Renal cortical epithelial cell (primary cell): ENCODE measurements around the gene HAO1. TPM values are rescaled to one million over a fixed set of nuclear protein-coding genes. Genes with fewer than 3 reads are reported as not detected.
A peak's percentile ranks its signal among the peaks of the same experiment; 100 is the strongest.
"Not testable (repeated sequence)": the region's sequence is repeated elsewhere in the genome, so short reads cannot be mapped to it uniquely, and the experiment has no call there.

Experiments
- DNase-seq: peaks from one replicate; pipeline ENCODE4 v3.0.0-alpha.2; 2011; ENCODE audit warnings: low read depth
- total RNA-seq: library from RNA; depleted of rRNA; stranded (reverse); fragments of >200 nt; gene quantifications from 2 replicates; pipeline ENCODE4 v1.2.3, GENCODE V29; 2014

Gene HAO1
- total RNA-seq, 1 donor from 2014 or later, result 0.05 TPM

GRCh38 chr20:7855545-7855944, 84.7 kb downstream of the HAO1 start:
- DNase-seq, result peak; percentile 51

DNA sequence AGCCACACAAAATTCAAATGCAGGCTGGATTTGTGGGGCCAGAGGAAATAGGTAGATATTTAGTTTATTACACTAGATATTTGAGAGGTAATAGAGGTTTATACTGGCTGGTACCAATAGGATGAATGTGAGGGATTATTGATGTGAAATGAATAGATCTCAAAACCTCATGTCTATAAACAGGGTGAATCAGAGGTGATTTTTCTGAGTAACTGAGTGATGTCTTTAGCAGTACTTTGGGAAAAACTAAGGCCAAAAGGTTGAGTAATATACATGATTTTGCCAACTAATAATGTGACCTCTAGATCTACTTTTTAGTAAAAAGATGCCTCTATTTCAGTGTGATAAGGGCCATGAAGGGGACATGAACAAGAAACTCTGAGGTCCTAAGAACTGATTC, 86.8 kb downstream of the HAO1 start:
- DNase-seq, result no peak

DNA sequence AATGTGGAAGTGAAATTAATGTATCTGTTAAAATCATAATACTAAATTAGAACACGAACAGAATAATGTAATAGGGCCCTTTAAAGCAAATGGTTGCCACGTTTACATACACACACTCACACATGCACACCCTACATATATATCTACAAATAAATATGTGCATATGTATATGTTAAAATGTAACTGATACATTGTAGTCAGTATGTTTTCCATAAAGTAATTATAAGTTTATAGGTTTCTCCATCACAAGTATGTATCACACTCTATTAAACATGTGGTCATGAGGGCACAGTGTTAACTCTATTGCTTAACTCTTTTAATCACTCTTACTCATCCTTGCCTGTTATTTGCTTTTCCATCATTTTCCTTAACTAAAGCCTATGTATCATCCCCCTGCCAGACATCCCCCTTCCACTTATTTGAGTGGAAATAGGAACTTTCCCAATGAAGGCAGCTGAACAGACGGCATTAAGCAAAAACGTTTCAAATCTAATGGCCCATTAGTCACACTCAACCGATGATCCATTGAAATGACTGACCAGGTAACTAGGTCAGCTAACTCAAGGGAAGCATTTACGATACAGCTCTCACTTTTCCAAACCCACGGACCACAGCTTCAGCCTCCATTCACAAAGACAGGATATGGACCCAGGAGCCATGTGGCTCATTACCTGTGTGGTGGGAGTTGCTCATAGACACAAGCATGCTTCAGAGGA, 89.3 kb downstream of the HAO1 start:
- DNase-seq, result peak; percentile 99

GRCh38 chr20:7849675-7850074, 90.6 kb downstream of the HAO1 start:
- DNase-seq, result no peak

DNA sequence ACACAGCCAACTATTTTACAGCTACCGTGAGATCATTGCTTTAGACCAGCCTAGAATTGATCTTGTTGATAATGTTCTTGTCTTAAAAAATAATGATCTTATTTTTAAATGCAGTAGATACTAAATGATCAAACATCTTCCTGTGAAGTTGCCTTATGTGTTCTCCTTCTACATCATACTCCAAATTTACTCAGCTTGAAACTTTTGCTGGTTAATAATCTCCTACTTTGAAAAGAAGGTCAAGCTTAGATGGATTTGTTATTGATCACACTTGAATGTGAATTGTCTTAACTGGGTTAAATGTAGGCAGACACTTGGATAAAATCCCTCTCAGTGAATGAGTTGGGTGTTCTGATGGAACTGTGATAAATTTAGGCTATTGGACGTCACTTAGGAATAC, 91.9 kb downstream of the HAO1 start:
- DNase-seq, result peak; percentile 30

- DNase-seq, result peak; percentile 84
Observed at GRCh38 chr20:7843613-7844012, 96.6 kb downstream of the HAO1 start.

DNA sequence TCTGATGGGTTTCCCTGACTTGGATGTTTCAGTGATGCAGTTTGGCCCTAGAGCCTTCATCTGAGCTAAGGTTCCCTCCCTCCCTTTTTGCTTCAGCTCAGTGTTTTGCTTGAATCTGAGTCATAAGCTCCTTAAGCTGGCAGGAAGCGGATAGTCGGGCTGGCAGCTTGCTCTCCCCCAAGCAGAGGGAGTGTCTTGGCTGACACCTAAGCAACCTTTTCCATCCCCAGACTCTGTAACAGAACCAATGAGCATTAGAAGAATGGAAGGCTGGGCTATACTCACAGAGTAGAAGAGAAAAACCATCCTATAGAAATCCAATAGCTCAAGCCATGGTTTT, 98.3 kb downstream of the HAO1 start:
- peak; percentile 97 for DNase-seq

DNA sequence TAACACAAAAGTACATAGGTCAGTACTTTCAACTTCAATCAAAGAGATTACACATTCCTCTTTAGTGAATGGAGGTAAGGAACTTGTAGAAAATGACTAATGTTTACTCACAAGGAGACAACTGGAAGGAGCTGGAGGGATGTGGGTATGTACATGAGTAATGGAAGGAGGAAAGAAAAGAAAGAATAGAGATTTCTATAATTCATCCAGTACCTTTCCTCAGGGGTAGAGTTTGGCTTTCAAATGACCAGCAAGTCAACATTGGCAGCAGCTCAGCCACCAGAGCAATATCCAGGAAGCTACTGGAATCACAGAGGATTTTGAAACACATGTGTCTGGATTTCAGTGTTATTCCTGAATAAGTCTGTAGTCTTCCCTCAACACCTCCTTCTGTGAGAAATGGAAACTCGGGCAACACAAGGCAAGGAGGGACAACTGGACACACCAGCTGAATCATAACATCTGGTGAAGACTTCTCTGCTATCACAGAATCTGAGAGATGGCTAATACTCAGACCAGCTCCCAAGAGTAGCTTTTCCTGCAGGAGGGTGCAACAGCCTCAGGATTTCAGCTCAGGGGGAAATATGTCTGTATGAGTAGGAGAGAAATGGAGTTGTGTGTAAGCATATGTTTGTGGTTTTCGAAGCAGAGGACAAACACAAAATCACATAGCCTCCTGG, 98.8 kb downstream of the HAO1 start:
- DNase-seq, result peak; percentile 96

GRCh38 chr20:7836076-7836475, 104.2 kb downstream of the HAO1 start:
- no peak for DNase-seq

DNA sequence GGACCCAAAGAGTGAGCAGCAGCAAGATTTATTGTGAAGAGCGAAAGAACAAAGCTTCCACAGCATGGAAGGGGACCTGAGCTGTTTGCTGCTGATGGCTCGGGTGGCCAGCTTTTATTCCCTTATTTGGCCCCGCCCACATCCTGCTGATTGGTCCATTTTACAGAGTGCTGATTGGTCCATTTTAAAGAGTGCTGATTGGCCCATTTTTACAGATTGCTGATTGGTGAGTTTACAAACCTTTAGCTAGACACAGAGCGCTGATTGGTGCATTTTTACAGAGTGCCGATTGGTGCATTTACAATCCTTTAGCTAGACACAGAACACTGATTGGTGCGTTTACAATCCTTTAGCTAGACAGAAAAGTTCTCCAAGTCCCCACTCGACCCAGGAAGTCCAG, 105.8 kb downstream of the HAO1 start:
- not testable (repeated sequence) for DNase-seq

Other genes starting within 250 kb of the HAO1 start
- gene TMX4, start 79.3 kb upstream of the HAO1 start, total RNA-seq, result 13.5 and 31.1 TPM in 2 replicates
- 0.17 and 2.0 TPM in 2 replicates for gene PLCB1, start 191.8 kb upstream of the HAO1 start, total RNA-seq